Endothelial cell of umbilical vein (primary cell): ENCODE results near the gene PKNOX2. TPM values are rescaled to one million over a fixed set of nuclear protein-coding genes. Genes with fewer than 3 reads are reported as not detected.

Source experiments
- BruUV-seq: library from RNA; stranded (reverse); fragments of 400-500 nt; replicated peaks from 2 replicates; lab custom pipeline; 2021; lab: Mats Ljungman, UMichigan
- CTCF ChIA-PET: fragments of 300-600, 350-600 bp; sonication (Branson Sonifier 250); formaldehyde crosslinking; loops from one replicate; lab custom pipeline; 2021; ENCODE audit warnings: antibody characterized with exemption, inconsistent platforms; lab: Charles Lee
- POLR2A ChIA-PET: fragments of 300-600, 350-600 bp; sonication (Branson Sonifier 250); formaldehyde crosslinking; loops from one replicate; lab custom pipeline; 2021; ENCODE audit warnings: antibody characterized with exemption, inconsistent platforms; lab: Charles Lee
- DNase-seq: peaks from one replicate; pipeline ENCODE4 v3.0.0-alpha.2; 2011; ENCODE audit warnings: low read depth, low spot score
- FAIRE-seq: peaks from 2 replicates; lab custom pipeline; 2011; peaks lifted over from hg19 to GRCh38; lab: Jason Lieb, UNC
- H2AFZ ChIP-seq: 2 replicates; pipeline ENCODE4 v1.6.0; 2012; ENCODE audit warnings: low read depth, low read length, control low read depth, inconsistent platforms
- H3K27ac ChIP-seq: 2 replicates; pipeline ENCODE4 v1.5.1; 2011; ENCODE audit warnings: low read depth, mild to moderate bottlenecking, control low read depth, low read length, moderate library complexity; ENCODE audit not compliant: insufficient read depth
- H3K27me3 ChIP-seq, 2 experiments: 2 replicates each; pipeline versions ENCODE4 v1.6.0 to v1.6.1; 2011; ENCODE audit warnings: low read length in 2 of 2, mixed read lengths in 1 of 2; ENCODE audit not compliant: control insufficient read depth in 2 of 2, insufficient read depth in 2 of 2
- H3K36me3 ChIP-seq, 2 experiments: 2 replicates in 1 of 2; 3 replicates in 1 of 2; pipeline ENCODE4 v1.5.1; 2011; ENCODE audit warnings: low read length in 2 of 2, mild to moderate bottlenecking in 1 of 2, moderate library complexity in 1 of 2; ENCODE audit not compliant: control insufficient read depth in 2 of 2, insufficient read depth in 2 of 2; ENCODE audit errors: extremely low read depth in 1 of 2
- H3K4me1 ChIP-seq: 3 replicates; pipeline ENCODE4 v1.5.1; 2011; ENCODE audit warnings: mild to moderate bottlenecking, low read length; ENCODE audit not compliant: control insufficient read depth, insufficient read depth; ENCODE audit errors: extremely low read depth
- H3K4me2 ChIP-seq: 2 replicates; pipeline ENCODE4 v1.6.1; 2011; ENCODE audit warnings: low read length, control low read depth, mixed read lengths; ENCODE audit not compliant: insufficient read depth
- H3K4me3 ChIP-seq, 3 experiments: fragments of 200-600 bp in 1 of 3; sonication (generic), shearing (Covaris generic) in 1 of 3; replicated peaks in 1 of 3; 2 replicates each; pipeline ENCODE4 v1.5.1; 2011 to 2016; ENCODE audit warnings: control low read depth in 3 of 3, low read length in 3 of 3, mild to moderate bottlenecking in 2 of 3, inconsistent platforms in 1 of 3, low read depth in 1 of 3, moderate library complexity in 1 of 3; ENCODE audit not compliant: insufficient read depth in 1 of 3
- H3K79me2 ChIP-seq: 2 replicates; pipeline ENCODE4 v1.6.0; 2012; ENCODE audit warnings: low read length, inconsistent platforms; ENCODE audit not compliant: control insufficient read depth, insufficient read depth
- H3K9ac ChIP-seq: replicated peaks from 2 replicates; pipeline ENCODE3; 2011; ENCODE audit warnings: low read length, control low read depth; ENCODE audit not compliant: insufficient read depth; ENCODE audit errors: extremely low read depth
- H3K9me1 ChIP-seq: replicated peaks from 3 replicates; pipeline ENCODE4 v1.6.0; 2011; ENCODE audit warnings: mild to moderate bottlenecking, low read length; ENCODE audit not compliant: control insufficient read depth, insufficient read depth; ENCODE audit errors: extremely low read depth
- H3K9me3 ChIP-seq: replicated peaks from 2 replicates; pipeline ENCODE4 v1.5.1; 2012; ENCODE audit warnings: low read length, inconsistent platforms; ENCODE audit not compliant: control insufficient read depth, insufficient read depth
- H4K20me1 ChIP-seq: replicated peaks from 2 replicates; pipeline ENCODE3; 2011; ENCODE audit warnings: mild to moderate bottlenecking, low read length; ENCODE audit not compliant: control insufficient read depth, insufficient read depth; ENCODE audit errors: extremely low read depth
- CTCF ChIP-seq, 2 donors: IDR thresholded peaks; 1 replicate in 1 of 2; 2 replicates in 1 of 2; pipeline ENCODE4 v1.5.1; 2011; ENCODE audit warnings: low read length in 2 of 2, mild to moderate bottlenecking in 2 of 2, moderate library complexity in 2 of 2, control low read depth in 1 of 2, inconsistent platforms in 1 of 2, low read depth in 1 of 2; ENCODE audit not compliant: insufficient read depth in 1 of 2; ENCODE audit errors: extremely low read depth in 1 of 2
- EZH2 ChIP-seq: IDR thresholded peaks from 2 replicates; pipeline ENCODE4 v1.6.1; 2012; ENCODE audit warnings: borderline replicate concordance, low read depth, mild to moderate bottlenecking, moderate library complexity, low read length, inconsistent platforms; ENCODE audit not compliant: severe bottlenecking
- FOS ChIP-seq: IDR thresholded peaks from 2 replicates; pipeline ENCODE4 v1.6.1; 2011; ENCODE audit warnings: mild to moderate bottlenecking, low read length, moderate library complexity, borderline replicate concordance; ENCODE audit not compliant: insufficient read depth
- GATA2 ChIP-seq: IDR thresholded peaks from 2 replicates; pipeline ENCODE4 v1.7.0; 2011; ENCODE audit warnings: low read depth, mild to moderate bottlenecking, moderate library complexity, mixed read lengths, low read length; ENCODE audit not compliant: insufficient read length, insufficient read depth
- JUN ChIP-seq: IDR thresholded peaks from 2 replicates; pipeline ENCODE4 v1.6.1; 2011; ENCODE audit warnings: borderline replicate concordance, low read depth; ENCODE audit not compliant: insufficient read length, insufficient read depth
- MAX ChIP-seq: IDR thresholded peaks from 2 replicates; pipeline ENCODE4 v1.6.1; 2011; ENCODE audit not compliant: insufficient read depth, insufficient read length
- MYC ChIP-seq: IDR thresholded peaks from one replicate; pipeline ENCODE4 v1.6.1; 2011; ENCODE audit warnings: mild to moderate bottlenecking, low read depth, low read length
- POLR2A ChIP-seq: IDR thresholded peaks from 2 replicates; pipeline ENCODE4 v1.6.1; 2012; ENCODE audit warnings: low read depth, mild to moderate bottlenecking, control low read depth, low read length
- POLR2AphosphoS5 ChIP-seq: IDR thresholded peaks from 2 replicates; pipeline ENCODE4 v1.6.1; 2012; ENCODE audit warnings: low read depth, mild to moderate bottlenecking, control low read depth, low read length, moderate library complexity; ENCODE audit not compliant: insufficient read depth
- dilution Hi-C: fragments of 300-500 bp; cut with MboI; formaldehyde crosslinking; loops from one replicate; pipeline ENCODE4 v1.15.0; 2019; ENCODE audit warnings: low sequenced_read_pairs; ENCODE audit not compliant: extremely low pct_ligation_motif_present
- intact Hi-C: fragments of 100-400 bp; cut with micrococcal nuclease; formaldehyde crosslinking; loops from one replicate; pipeline ENCODE4 v1.10.0; 2022
- polyA plus RNA-seq, 4 experiments: library from polyadenylated mRNA; depleted of rRNA in 3 of 4; stranded (reverse) in 3 of 4; unstranded in 1 of 4; fragments of >200 nt; gene quantifications; 2 replicates each; pipeline versions ENCODE4 v1.2.1 to v1.2.3, GENCODE V29; 2011 to 2012; ENCODE audit warnings: missing spikeins in 1 of 4
- total RNA-seq: library from RNA; stranded (reverse); gene quantifications from 2 replicates; pipeline ENCODE4 v1.2.3, GENCODE V29; 2021

Gene PKNOX2
- total and polyA plus RNA-seq, 2 donors (not counting 3 experiments of a cell fraction or from before 2014, with no cell fraction given), result 0.11 to 0.91 TPM

GRCh38 chr11:125154378-125155099 is 10.0 kb upstream of the PKNOX2 start:
- no peak for DNase-seq
- no peak for FAIRE-seq
- Histone ChIP-seq H3K9me3 (no peaks in the 10 kb centered on the region), H3K4me2 (no peak overlapping the region), H3K27me3 (peaks cover 0 to 9% of the 10 kb centered on the region in 2 experiments), H2AFZ (no peak overlapping the region), H3K79me2 (no peaks in the 10 kb centered on the region), H3K4me3 (no peak overlapping the region), H4K20me1 (no peaks in the 10 kb centered on the region), H3K9me1 (no peaks in the 10 kb centered on the region), H3K36me3 (no peaks in the 10 kb centered on the region), H3K4me1 (no peaks in the 10 kb centered on the region), H3K27ac (no peak overlapping the region), H3K9ac (no peak overlapping the region)
- ChIA-PET CTCF (interaction anchor here (0.8 to 1.4 kb wide), 2 partner anchors 13 to 191 kb away, joined by 4 to 5 read pairs; no protein-coding TSS in a partner anchor), POLR2A (no interaction called here)
- intact Hi-C loops, result no loop called here
- dilution Hi-C loops, result no loop called here
- no TSS peak for BruUV-seq
- TF ChIP-seq FOS (no peak), EZH2 (no peak), MAX (no peak), GATA2 (no peak), POLR2A (no peak), MYC (no peak), CTCF (IDR thresholded peaks at IDR 0.05; ENCODE audit: extremely low read depth in 1 of 2, insufficient read depth in 1 of 2, low read depth in 1 of 2, low read length in 2 of 2) (no peak), JUN (no peak), POLR2AphosphoS5 (no peak)
